G401.6 (cell line): ENCODE data around the gene LRRC32.
"Not testable (repeated sequence)": the region's sequence is repeated elsewhere in the genome, so short reads cannot be mapped to it uniquely, and the experiment has no call there.

Source experiments
- FAIRE-seq: peaks from 2 replicates; lab custom pipeline; 2012; peaks lifted over from hg19 to GRCh38; lab: Jason Lieb, UNC

LRRC32 gene

DNA sequence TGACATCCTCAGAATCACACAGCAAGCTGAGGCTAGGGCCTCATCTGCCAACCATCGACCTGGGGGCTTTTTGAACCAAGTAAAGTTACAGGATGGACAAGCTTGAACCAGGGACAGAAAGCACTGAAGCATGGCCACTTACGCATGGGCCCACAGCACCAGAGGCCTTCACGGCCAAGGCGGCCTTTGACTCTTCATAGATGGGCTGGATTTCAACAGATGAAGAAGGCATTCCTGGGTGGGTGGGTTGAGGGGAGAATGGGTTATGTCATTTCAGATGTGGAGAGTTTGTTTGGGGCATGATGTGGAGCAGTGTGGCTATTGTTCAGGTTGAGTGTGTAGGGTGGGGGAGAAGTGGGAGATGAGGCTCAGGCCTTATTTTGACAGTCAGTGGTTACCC, 60.2 kb downstream of the LRRC32 start:
- no peak for FAIRE-seq

DNA sequence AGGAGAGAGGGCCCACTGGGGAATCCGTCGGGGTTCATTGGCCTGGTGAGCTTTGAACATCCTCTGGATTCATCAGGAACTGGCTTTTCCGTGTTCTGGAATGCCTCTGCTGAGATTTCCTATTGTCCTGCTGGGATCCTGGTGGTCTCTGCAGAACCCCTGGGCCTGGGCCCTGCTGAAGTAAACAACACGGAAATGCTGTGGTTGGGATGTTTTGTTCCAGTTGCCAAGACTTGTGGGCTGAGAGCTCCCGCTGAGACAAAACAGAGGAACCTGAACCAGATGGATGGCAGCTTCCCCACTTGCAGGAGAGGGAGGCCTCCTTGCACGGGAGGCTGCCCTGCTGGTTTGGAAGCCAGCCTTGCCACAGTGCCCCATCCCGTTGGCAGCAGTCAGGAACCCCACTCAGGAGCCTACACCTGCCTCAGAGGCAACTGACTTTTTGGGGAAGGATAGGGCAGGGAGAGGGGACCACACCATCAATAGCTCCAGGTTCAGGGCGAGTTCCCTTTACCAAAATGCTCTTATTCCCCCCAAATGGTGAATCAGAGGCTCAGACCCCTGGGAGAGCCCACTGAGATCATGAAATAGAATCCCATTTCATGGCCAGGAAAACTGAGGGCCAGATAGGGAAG, 60.7 kb downstream of the LRRC32 start:
- no peak for FAIRE-seq

DNA sequence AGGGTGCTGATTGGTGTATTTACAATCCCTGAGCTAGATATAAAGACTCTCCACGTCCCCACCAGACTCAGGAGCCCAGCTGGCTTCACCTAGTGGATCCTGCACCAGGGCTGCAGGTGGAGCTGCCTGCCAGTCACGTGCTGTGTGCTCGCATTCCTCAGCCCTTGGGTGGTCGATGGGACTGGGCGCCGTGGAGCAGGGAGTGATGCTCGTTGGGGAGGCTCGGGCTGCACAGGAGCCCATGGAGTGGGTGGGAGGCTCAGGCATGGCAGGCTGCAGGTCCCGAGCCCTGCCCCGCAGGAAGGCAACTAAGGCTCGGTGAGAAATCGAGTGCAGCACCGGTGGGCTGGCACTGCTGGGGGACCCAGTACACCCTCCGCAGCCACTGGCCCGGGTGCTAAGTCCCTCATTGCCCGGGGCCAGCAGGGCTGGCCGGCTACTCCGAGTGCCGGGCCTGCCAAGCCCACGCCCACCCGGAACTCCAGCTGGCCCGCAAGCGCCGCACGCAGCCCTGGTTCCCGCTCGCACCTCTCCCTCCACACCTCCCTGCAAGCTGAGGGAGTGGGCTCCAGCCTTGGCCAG, 61.6 kb downstream of the LRRC32 start:
- not testable (repeated sequence) for FAIRE-seq

DNA sequence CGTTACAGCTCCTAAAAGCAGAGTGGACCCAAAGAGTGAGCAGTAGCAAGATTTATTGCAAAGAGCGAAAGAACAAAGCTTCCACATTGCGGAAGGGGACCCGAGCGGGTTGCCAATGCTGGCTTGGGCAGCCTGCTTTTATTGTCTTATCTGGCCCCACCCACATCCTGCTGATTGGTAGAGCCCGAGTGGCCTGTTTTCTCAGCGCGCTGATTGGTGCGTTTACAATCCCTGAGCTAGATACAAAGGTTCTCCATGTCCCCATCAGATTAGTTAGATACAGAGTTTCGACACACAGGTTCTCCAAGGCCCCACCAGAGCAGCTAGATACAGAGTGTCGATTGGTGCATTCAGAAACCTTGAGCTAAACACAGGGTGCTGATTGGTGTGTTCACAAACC, 62.3 kb downstream of the LRRC32 start:
- FAIRE-seq = not testable (repeated sequence)
